ENCODE data around the gene TMEM52B. TPM values are rescaled to one million over a fixed set of nuclear protein-coding genes. Genes with fewer than 3 reads are reported as not detected.

TMEM52B gene
- total RNA-seq, 1 experiment from 2014 or later: not detected

DNA sequence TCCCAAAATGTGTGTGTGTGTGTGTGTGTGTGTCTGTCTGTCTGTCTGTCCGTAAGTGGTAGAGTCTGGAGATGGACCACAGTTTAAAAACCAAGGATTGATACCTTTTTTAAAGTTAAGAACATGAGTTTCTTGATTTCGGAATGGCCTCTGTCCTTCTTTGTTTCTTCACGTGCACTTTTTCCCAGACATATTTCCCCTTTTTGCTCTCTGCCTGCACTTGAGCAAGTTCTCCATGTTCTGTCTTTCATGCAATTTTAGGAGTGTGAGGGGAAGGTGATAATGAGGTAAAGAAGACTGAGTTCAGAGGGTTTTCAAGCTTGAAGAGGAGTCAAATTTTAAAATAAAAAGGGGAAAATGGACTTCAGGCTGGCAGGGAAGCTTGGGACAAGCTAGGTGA, 19.6 kb upstream of the TMEM52B start:
- no peak for ATAC-seq
- Histone ChIP-seq H3K4me1 (ENCODE audit: control insufficient read depth, insufficient read depth, low read length) (peaks cover under 1% of the 10 kb centered on the region; the same call in 1 of the 2 replicates), H3K4me3 (ENCODE audit: low read depth in 2 of 2, low read length in 2 of 2) (no peak overlapping the region), H3K9me3 (ENCODE audit: control insufficient read depth, insufficient read depth, low read depth, low read length) (no peaks in the 10 kb centered on the region), H3K27ac (ENCODE audit: low read length) (no peak overlapping the region; the same call in 1 of the 2 replicates), H3K36me3 (ENCODE audit: control insufficient read depth, insufficient read depth, low read length) (no peaks in the 10 kb centered on the region), H3K27me3 (ENCODE audit: control insufficient read depth, insufficient read depth, low read length) (no peaks in the 10 kb centered on the region)
- BruUV-seq (replicated peaks): no TSS peak
- in situ Hi-C loops (cut with HindIII; ENCODE audit: low pct_unique_long_range_greater_than_20kb, low sequenced_read_pairs) (no loop called here), intact Hi-C loops (cut with micrococcal nuclease; ENCODE audit: unreplicated experiment) (no loop called here)
- CTCF ChIA-PET: no interaction called here
- no peak for DNase-seq (ENCODE audit: low read depth, low spot score)
- TF ChIP-seq SIN3A (IDR thresholded peaks at IDR 0.05; ENCODE audit: borderline replicate concordance, insufficient read depth, low read depth, low read length) (no peak), TCF7L2 (IDR thresholded peaks at IDR 0.05; ENCODE audit: low read depth, low read length) (no peak), POLR2AphosphoS5 (IDR thresholded peaks at IDR 0.05; ENCODE audit: low read depth, low read length) (no peak)
- TF ChIP-seq, protein P1, sequence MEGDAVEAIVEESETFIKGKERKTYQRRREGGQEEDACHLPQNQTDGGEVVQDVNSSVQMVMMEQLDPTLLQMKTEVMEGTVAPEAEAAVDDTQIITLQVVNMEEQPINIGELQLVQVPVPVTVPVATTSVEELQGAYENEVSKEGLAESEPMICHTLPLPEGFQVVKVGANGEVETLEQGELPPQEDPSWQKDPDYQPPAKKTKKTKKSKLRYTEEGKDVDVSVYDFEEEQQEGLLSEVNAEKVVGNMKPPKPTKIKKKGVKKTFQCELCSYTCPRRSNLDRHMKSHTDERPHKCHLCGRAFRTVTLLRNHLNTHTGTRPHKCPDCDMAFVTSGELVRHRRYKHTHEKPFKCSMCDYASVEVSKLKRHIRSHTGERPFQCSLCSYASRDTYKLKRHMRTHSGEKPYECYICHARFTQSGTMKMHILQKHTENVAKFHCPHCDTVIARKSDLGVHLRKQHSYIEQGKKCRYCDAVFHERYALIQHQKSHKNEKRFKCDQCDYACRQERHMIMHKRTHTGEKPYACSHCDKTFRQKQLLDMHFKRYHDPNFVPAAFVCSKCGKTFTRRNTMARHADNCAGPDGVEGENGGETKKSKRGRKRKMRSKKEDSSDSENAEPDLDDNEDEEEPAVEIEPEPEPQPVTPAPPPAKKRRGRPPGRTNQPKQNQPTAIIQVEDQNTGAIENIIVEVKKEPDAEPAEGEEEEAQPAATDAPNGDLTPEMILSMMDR (IDR thresholded peaks at IDR 0.05): no peak
- TF ChIP-seq, protein P2, sequence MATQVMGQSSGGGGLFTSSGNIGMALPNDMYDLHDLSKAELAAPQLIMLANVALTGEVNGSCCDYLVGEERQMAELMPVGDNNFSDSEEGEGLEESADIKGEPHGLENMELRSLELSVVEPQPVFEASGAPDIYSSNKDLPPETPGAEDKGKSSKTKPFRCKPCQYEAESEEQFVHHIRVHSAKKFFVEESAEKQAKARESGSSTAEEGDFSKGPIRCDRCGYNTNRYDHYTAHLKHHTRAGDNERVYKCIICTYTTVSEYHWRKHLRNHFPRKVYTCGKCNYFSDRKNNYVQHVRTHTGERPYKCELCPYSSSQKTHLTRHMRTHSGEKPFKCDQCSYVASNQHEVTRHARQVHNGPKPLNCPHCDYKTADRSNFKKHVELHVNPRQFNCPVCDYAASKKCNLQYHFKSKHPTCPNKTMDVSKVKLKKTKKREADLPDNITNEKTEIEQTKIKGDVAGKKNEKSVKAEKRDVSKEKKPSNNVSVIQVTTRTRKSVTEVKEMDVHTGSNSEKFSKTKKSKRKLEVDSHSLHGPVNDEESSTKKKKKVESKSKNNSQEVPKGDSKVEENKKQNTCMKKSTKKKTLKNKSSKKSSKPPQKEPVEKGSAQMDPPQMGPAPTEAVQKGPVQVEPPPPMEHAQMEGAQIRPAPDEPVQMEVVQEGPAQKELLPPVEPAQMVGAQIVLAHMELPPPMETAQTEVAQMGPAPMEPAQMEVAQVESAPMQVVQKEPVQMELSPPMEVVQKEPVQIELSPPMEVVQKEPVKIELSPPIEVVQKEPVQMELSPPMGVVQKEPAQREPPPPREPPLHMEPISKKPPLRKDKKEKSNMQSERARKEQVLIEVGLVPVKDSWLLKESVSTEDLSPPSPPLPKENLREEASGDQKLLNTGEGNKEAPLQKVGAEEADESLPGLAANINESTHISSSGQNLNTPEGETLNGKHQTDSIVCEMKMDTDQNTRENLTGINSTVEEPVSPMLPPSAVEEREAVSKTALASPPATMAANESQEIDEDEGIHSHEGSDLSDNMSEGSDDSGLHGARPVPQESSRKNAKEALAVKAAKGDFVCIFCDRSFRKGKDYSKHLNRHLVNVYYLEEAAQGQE (IDR thresholded peaks at IDR 0.05; ENCODE audit: insufficient read depth in 1 of 2, low read depth in 2 of 2, low read length in 1 of 2): no peak
- POLR2A ChIA-PET: no interaction called here

DNA sequence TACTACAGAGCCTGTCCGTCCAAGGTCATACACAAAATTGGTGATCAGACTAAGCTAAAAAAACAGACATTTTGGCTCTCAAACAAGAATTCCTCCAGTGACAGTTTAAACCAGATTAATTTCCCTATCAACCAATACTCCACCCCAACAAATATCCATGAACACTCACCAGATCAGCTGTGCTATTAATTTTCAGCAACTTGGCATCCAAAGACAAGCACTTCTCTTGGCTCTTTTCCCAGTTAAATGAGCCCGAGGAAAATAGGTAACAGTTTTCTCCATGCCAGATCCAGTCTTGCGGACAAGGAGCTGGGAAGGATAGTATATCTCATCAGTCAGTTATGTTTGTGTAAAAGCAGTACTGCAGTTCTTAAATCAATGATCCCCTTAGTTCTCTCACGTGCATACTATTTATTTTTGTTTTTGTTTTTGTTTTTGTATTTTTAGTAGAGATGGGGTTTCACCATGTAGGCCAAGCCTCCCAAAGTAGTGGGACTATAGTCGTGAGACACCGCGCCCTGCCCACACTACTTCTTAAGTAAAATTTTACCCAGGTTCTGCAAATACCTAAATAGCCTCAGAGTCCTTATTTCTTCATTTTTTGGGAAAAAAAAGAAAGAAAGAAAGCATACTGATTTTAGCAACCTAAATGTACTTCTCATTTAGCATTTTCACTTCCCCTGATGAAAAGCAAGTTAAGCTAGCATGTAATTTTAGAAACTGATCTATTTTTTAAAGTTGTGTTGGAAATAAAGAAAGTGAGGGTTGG, 18.0 kb upstream of the TMEM52B start:
- in situ Hi-C loops (cut with HindIII; ENCODE audit: low pct_unique_long_range_greater_than_20kb, low sequenced_read_pairs) (no loop called here), intact Hi-C loops (cut with micrococcal nuclease; ENCODE audit: unreplicated experiment) (no loop called here)
- Histone ChIP-seq H3K4me3 (ENCODE audit: low read depth in 2 of 2, low read length in 2 of 2) (no peak overlapping the region), H3K27me3 (ENCODE audit: control insufficient read depth, insufficient read depth, low read length) (no peaks in the 10 kb centered on the region), H3K9me3 (ENCODE audit: control insufficient read depth, insufficient read depth, low read depth, low read length) (no peaks in the 10 kb centered on the region), H3K4me1 (ENCODE audit: control insufficient read depth, insufficient read depth, low read length) (no peaks in the 10 kb centered on the region), H3K36me3 (ENCODE audit: control insufficient read depth, insufficient read depth, low read length) (no peaks in the 10 kb centered on the region), H3K27ac (ENCODE audit: low read length) (no peak overlapping the region; the same call in 1 of the 2 replicates)
- BruUV-seq (replicated peaks): no TSS peak
- DNase-seq (ENCODE audit: low read depth, low spot score) (no peak), ATAC-seq (no peak)
- POLR2A ChIA-PET: no interaction called here
- CTCF ChIA-PET: no interaction called here
- TF ChIP-seq POLR2AphosphoS5 (IDR thresholded peaks at IDR 0.05; ENCODE audit: low read depth, low read length) (no peak), SIN3A (IDR thresholded peaks at IDR 0.05; ENCODE audit: borderline replicate concordance, insufficient read depth, low read depth, low read length) (no peak), TCF7L2 (IDR thresholded peaks at IDR 0.05; ENCODE audit: low read depth, low read length) (no peak)
- TF ChIP-seq, protein P2 (IDR thresholded peaks at IDR 0.05; ENCODE audit: insufficient read depth in 1 of 2, low read depth in 2 of 2, low read length in 1 of 2): no peak
- TF ChIP-seq, protein P1 (IDR thresholded peaks at IDR 0.05): no peak
